ENCODE results near the gene SDF4.

DNA sequence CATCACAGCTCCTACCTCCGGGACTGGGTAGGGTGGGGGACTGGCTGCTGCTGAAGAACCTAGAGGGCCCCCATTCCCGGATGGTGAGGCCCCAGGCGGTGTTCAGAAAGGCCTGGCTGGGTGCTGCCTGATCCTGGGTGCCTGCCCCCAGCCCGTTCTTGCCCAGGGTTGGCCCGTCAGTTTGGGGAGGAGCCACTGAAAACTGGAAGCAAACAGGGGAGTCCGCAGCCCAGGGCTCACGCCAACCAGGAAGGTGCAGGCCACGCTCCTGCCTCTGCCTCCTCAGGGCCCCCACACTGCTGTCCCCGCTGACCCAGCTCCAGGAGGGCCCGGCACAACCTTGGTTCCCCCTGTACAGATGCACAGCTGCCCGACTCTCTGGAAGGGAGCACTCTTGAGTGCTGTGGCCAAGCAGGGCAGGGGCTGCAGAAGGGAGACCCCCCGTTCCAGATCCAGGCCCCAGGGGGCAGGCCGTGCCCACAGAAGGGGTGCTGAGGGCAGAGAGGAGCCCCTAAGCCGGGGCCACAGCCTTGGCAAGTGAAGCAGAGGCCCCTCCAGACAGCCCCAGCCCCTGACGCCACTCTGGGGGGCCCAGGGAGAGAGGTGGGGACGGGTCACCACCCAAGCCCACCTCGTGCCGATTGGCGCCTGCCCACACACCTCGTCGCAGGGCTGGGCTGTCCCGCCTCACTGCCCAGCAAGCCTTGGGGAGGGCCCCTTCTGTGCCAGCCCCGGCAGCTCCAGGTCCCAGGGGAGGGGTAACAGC, 9.2 kb upstream of the SDF4 start:
- TF ChIP-seq, protein P1, sequence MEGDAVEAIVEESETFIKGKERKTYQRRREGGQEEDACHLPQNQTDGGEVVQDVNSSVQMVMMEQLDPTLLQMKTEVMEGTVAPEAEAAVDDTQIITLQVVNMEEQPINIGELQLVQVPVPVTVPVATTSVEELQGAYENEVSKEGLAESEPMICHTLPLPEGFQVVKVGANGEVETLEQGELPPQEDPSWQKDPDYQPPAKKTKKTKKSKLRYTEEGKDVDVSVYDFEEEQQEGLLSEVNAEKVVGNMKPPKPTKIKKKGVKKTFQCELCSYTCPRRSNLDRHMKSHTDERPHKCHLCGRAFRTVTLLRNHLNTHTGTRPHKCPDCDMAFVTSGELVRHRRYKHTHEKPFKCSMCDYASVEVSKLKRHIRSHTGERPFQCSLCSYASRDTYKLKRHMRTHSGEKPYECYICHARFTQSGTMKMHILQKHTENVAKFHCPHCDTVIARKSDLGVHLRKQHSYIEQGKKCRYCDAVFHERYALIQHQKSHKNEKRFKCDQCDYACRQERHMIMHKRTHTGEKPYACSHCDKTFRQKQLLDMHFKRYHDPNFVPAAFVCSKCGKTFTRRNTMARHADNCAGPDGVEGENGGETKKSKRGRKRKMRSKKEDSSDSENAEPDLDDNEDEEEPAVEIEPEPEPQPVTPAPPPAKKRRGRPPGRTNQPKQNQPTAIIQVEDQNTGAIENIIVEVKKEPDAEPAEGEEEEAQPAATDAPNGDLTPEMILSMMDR (IDR thresholded peaks at IDR 0.05), result no peak
- no peak for TF ChIP-seq POLR2A (IDR thresholded peaks at IDR 0.05)

Measured in heart left ventricle (tissue), 13 donors.